KMS-11 (cell line): ENCODE measurements around the gene PLPP1.

Source experiments
- H2AFZ ChIP-seq: fragments of 200-600 bp; sonication (generic); 2 replicates; pipeline ENCODE4 v1.6.1; 2016; ENCODE audit warnings: antibody characterized with exemption, mixed run types, low read depth
- H3K27ac ChIP-seq: fragments of 200-600 bp; sonication (generic); 2 replicates; pipeline ENCODE4 v1.6.1; 2016; ENCODE audit warnings: mild to moderate bottlenecking, mixed run types
- H3K27me3 ChIP-seq: fragments of 200-600 bp; sonication (generic); 2 replicates; pipeline ENCODE4 v1.6.1; 2017; ENCODE audit warnings: mild to moderate bottlenecking, low read depth, mixed run types, moderate library complexity; ENCODE audit not compliant: insufficient read depth
- H3K36me3 ChIP-seq: fragments of 200-600 bp; sonication (generic); 2 replicates; pipeline ENCODE4 v1.6.1; 2017; ENCODE audit warnings: mild to moderate bottlenecking, mixed run types; ENCODE audit not compliant: insufficient read depth
- H3K4me1 ChIP-seq: fragments of 200-600 bp; sonication (generic); 2 replicates; pipeline ENCODE4 v1.6.1; 2016; ENCODE audit warnings: mild to moderate bottlenecking, low read depth, mixed run types; ENCODE audit not compliant: poor library complexity, severe bottlenecking
- H3K4me2 ChIP-seq: fragments of 200-600 bp; sonication (generic); 2 replicates; pipeline ENCODE4 v1.7.0; 2016; ENCODE audit warnings: mild to moderate bottlenecking, mixed run types
- H3K4me3 ChIP-seq: fragments of 200-600 bp; sonication (generic); IDR thresholded peaks from 2 replicates; pipeline ENCODE4 v1.6.1; 2017; ENCODE audit warnings: low read depth, low read length, mixed read lengths; ENCODE audit not compliant: insufficient read depth
- H3K79me2 ChIP-seq: fragments of 200-600 bp; sonication (generic); 2 replicates; pipeline ENCODE4 v1.6.1; 2016; ENCODE audit warnings: low read depth, mixed run types; ENCODE audit not compliant: insufficient read depth
- H3K9ac ChIP-seq: fragments of 200-600 bp; sonication (generic); 2 replicates; pipeline ENCODE4 v1.6.1; 2016; ENCODE audit warnings: mild to moderate bottlenecking, mixed run types
- H4K20me1 ChIP-seq: fragments of 200-600 bp; sonication (generic); 2 replicates; pipeline ENCODE4 v1.6.1; 2016; ENCODE audit warnings: mild to moderate bottlenecking, mixed run types; ENCODE audit not compliant: insufficient read depth
- CTCF ChIP-seq: fragments of 200-600 bp; sonication (generic); conservative IDR thresholded peaks from 2 replicates; pipeline ENCODE4 v1.6.1; 2017; ENCODE audit warnings: low read depth, mild to moderate bottlenecking, antibody characterized with exemption, low read length, moderate library complexity, mixed read lengths

The PLPP1 gene

GRCh38 chr5:55533521-55534435 is 986 bp downstream of the PLPP1 start:
- no peak for TF ChIP-seq CTCF
- no peaks in the 10 kb centered on the region for H3K27me3 ChIP-seq
- H3K36me3 ChIP-seq, result no peaks in the 10 kb centered on the region
- peak overlapping the region; percentile 61 for H3K27ac ChIP-seq
- H3K79me2 ChIP-seq, result peaks cover 32% of the 10 kb centered on the region; the same call in 1 of the 2 replicates
- peaks cover 40% of the 10 kb centered on the region for H3K4me1 ChIP-seq
- peak overlapping the region; percentile 89 for H3K4me2 ChIP-seq
- no peaks in the 10 kb centered on the region for H4K20me1 ChIP-seq
- H3K9ac ChIP-seq, result peak overlapping the region; percentile 70
- no peak overlapping the region for H3K4me3 ChIP-seq
- peak overlapping the region; percentile 85 for H2AFZ ChIP-seq

- Histone ChIP-seq H3K27ac (no peak overlapping the region), H3K4me3 (no peak overlapping the region), H3K9ac (no peak overlapping the region), H2AFZ (no peak overlapping the region), H3K36me3 (no peaks in the 10 kb centered on the region), H4K20me1 (no peaks in the 10 kb centered on the region), H3K4me2 (no peak overlapping the region), H3K79me2 (peaks cover 32% of the 10 kb centered on the region; the same call in 1 of the 2 replicates), H3K4me1 (peaks cover 18% of the 10 kb centered on the region), H3K27me3 (no peaks in the 10 kb centered on the region)
- TF ChIP-seq CTCF, result no peak
These were observed 4.1 kb downstream of the PLPP1 start for GRCh38 chr5:55530669-55531068.

GRCh38 chr5:55524816-55525215 is 9.9 kb downstream of the PLPP1 start:
- H3K79me2 ChIP-seq, result no peaks in the 10 kb centered on the region
- H3K9ac ChIP-seq, result no peak overlapping the region
- no peaks in the 10 kb centered on the region for H3K27me3 ChIP-seq
- H3K27ac ChIP-seq, result no peak overlapping the region
- no peak overlapping the region for H2AFZ ChIP-seq
- no peak for TF ChIP-seq CTCF
- H3K4me3 ChIP-seq, result no peak overlapping the region
- no peak overlapping the region for H3K4me2 ChIP-seq
- no peaks in the 10 kb centered on the region; the same call in 1 of the 2 replicates for H4K20me1 ChIP-seq
- no peaks in the 10 kb centered on the region for H3K4me1 ChIP-seq
- H3K36me3 ChIP-seq, result no peaks in the 10 kb centered on the region

- H3K4me3 ChIP-seq, result no peak overlapping the region
- H3K4me1 ChIP-seq, result no peaks in the 10 kb centered on the region
- no peak overlapping the region for H3K4me2 ChIP-seq
- no peak overlapping the region for H3K27ac ChIP-seq
- H3K79me2 ChIP-seq, result no peaks in the 10 kb centered on the region
- TF ChIP-seq CTCF, result no peak
- no peaks in the 10 kb centered on the region for H3K27me3 ChIP-seq
- H3K9ac ChIP-seq, result no peak overlapping the region
- no peak overlapping the region for H2AFZ ChIP-seq
- H3K36me3 ChIP-seq, result no peaks in the 10 kb centered on the region
- no peaks in the 10 kb centered on the region; the same call in 1 of the 2 replicates for H4K20me1 ChIP-seq
These were observed 11.5 kb downstream of the PLPP1 start for GRCh38 chr5:55523293-55523692.
